PC-3 (cell line): ENCODE results near the gene CDKN3. TPM values are rescaled to one million over a fixed set of nuclear protein-coding genes. Genes with fewer than 3 reads are reported as not detected.
"Not testable (repeated sequence)": the region's sequence is repeated elsewhere in the genome, so short reads cannot be mapped to it uniquely, and the experiment has no call there.

ENCODE experiments used
- ATAC-seq: fragments of 200-7000 bp; cut with Tn5 transposase; 2 replicates; pipeline ENCODE4 v1.9.1; 2020; ENCODE audit warnings: mild to moderate bottlenecking, moderate library complexity
- BruUV-seq: library from RNA; stranded (reverse); fragments of 400-500 nt; replicated peaks from 2 replicates; lab custom pipeline; 2021; lab: Mats Ljungman, UMichigan
- CTCF ChIA-PET: fragments of 300-600 bp; sonication (Branson Sonifier 250); formaldehyde crosslinking; loops from one replicate; lab custom pipeline; 2022; ENCODE audit warnings: antibody characterized with exemption; lab: Charles Lee
- POLR2A ChIA-PET: fragments of 300-600 bp; sonication (Branson Sonifier 250); formaldehyde crosslinking; loops from one replicate; lab custom pipeline; 2022; ENCODE audit warnings: antibody characterized with exemption; ENCODE audit not compliant: unreplicated experiment; lab: Charles Lee
- DNase-seq: peaks from one replicate; pipeline ENCODE4 v3.0.0-alpha.2; 2015
- H2AFZ ChIP-seq: fragments of 300-600 bp; sonication (generic); 2 replicates; pipeline ENCODE4 v1.6.0; 2016; ENCODE audit warnings: antibody characterized with exemption, low read length
- H3F3A ChIP-seq: fragments of 300-600 bp; sonication (generic); one replicate; pipeline ENCODE4 v1.6.0; 2017; ENCODE audit warnings: antibody characterized with exemption, low read length, control low read depth, mild to moderate bottlenecking; ENCODE audit not compliant: unreplicated experiment
- H3K27ac ChIP-seq: fragments of 300-600 bp; sonication (generic); 2 replicates; pipeline ENCODE4 v1.5.1; 2016; ENCODE audit warnings: mild to moderate bottlenecking, low read length
- H3K27me3 ChIP-seq: fragments of 300-600 bp; sonication (generic); 2 replicates; pipeline ENCODE4 v1.6.1; 2016; ENCODE audit warnings: low read length, mixed read lengths
- H3K36me3 ChIP-seq: fragments of 300-600 bp; sonication (generic); 2 replicates; pipeline ENCODE4 v1.6.1; 2016; ENCODE audit warnings: low read depth, mixed run types, low read length, mixed read lengths
- H3K4me1 ChIP-seq: fragments of 300-600 bp; sonication (generic); 2 replicates; pipeline ENCODE4 v1.5.1; 2016; ENCODE audit warnings: low read length; ENCODE audit not compliant: insufficient read depth
- H3K4me2 ChIP-seq: fragments of 300-600 bp; sonication (generic); 2 replicates; pipeline ENCODE4 v1.6.0; 2016; ENCODE audit warnings: low read length
- H3K4me3 ChIP-seq: fragments of 300-600 bp; sonication (generic); 2 replicates; pipeline ENCODE4 v1.5.1; 2016; ENCODE audit warnings: mild to moderate bottlenecking, low read length, mixed read lengths
- H3K79me2 ChIP-seq: fragments of 300-600 bp; sonication (generic); 2 replicates; pipeline ENCODE4 v1.6.1; 2017; ENCODE audit warnings: low read length, mixed read lengths
- H3K9ac ChIP-seq: fragments of 300-600 bp; sonication (generic); 2 replicates; pipeline ENCODE4 v1.6.0; 2016; ENCODE audit warnings: mild to moderate bottlenecking, low read length
- H3K9me2 ChIP-seq: fragments of 300-600 bp; sonication (generic); replicated peaks from 2 replicates; pipeline ENCODE4 v1.6.1; 2016; ENCODE audit warnings: mixed run types, low read length, mixed read lengths
- H3K9me3 ChIP-seq: fragments of 300-600 bp; sonication (generic); 2 replicates; pipeline ENCODE4 v1.6.1; 2016; ENCODE audit warnings: low read length, mixed read lengths
- H4K20me1 ChIP-seq: fragments of 300-600 bp; sonication (generic); 2 replicates; pipeline ENCODE4 v1.6.1; 2016; ENCODE audit warnings: low read length, mixed read lengths
- CTCF ChIP-seq: fragments of 300-600 bp; sonication (generic); conservative IDR thresholded peaks from 2 replicates; pipeline ENCODE4 v1.5.1; 2017; ENCODE audit warnings: antibody characterized with exemption, low read depth, mild to moderate bottlenecking, low read length
- EZH2 ChIP-seq: fragments of 300-600 bp; sonication (generic); IDR thresholded peaks from one replicate; pipeline ENCODE4 v1.6.1; 2017; ENCODE audit warnings: antibody characterized with exemption, mild to moderate bottlenecking, low read length; ENCODE audit not compliant: unreplicated experiment
- EZH2phosphoT487 ChIP-seq: fragments of 300-600 bp; sonication (generic); IDR thresholded peaks from 2 replicates; pipeline ENCODE4 v1.6.1; 2018; ENCODE audit warnings: mild to moderate bottlenecking, antibody characterized with exemption, low read length, borderline replicate concordance
- intact Hi-C: fragments of 100-400 bp; cut with micrococcal nuclease; formaldehyde crosslinking; loops from 2 replicates; pipeline ENCODE4 v1.9.0; 2023
- total RNA-seq: library from RNA; depleted of rRNA; stranded (reverse); fragments of >200 nt; gene quantifications from 2 replicates; pipeline ENCODE4 v1.2.3, GENCODE V29; 2014

The CDKN3 gene
- total RNA-seq, 1 experiment from 2014 or later = 434 TPM

GRCh38 chr14:54435500-54435981, 38.7 kb downstream of the CDKN3 start:
- CTCF ChIA-PET = interaction anchor here (1.1 to 2.0 kb wide), 2 partner anchors 15 to 69 kb away, joined by 3 to 6 read pairs; no protein-coding TSS in a partner anchor
- TF ChIP-seq CTCF = no peak
- no peak for TF ChIP-seq EZH2phosphoT487
- no peak for TF ChIP-seq EZH2
- peak overlapping the region; percentile 68 for H3K4me2 ChIP-seq
- H3K9ac ChIP-seq = peak overlapping the region; percentile 42
- H3K79me2 ChIP-seq = peaks cover 100% of the 10 kb centered on the region
- ATAC-seq = peak; percentile 79
- BruUV-seq = no TSS peak
- no peaks in the 10 kb centered on the region for H3K27me3 ChIP-seq
- H3K9me2 ChIP-seq = no peaks in the 10 kb centered on the region
- POLR2A ChIA-PET = interaction anchor here (0.6 to 0.7 kb wide), 3 partner anchors 12 to 246 kb away, joined by 3 read pairs; no protein-coding TSS in a partner anchor
- intact Hi-C loops = no loop called here
- peaks cover 60% of the 10 kb centered on the region for H3K4me1 ChIP-seq
- peak overlapping the region; percentile 41 for H3K4me3 ChIP-seq
- peak overlapping the region; percentile 79 for H3K27ac ChIP-seq
- H4K20me1 ChIP-seq = peaks cover 76% of the 10 kb centered on the region
- H3K36me3 ChIP-seq = peaks cover 47% of the 10 kb centered on the region
- H2AFZ ChIP-seq = no peak overlapping the region
- no peaks in the 10 kb centered on the region for H3K9me3 ChIP-seq
- peaks cover 12% of the 10 kb centered on the region for H3F3A ChIP-seq
- peak; percentile 96 for DNase-seq

- CTCF ChIA-PET = interaction anchor here (1.1 kb wide), 1 partner anchor 17 kb away, joined by 3 read pairs; no protein-coding TSS in a partner anchor
- POLR2A ChIA-PET = interaction anchor here (0.5 kb wide), 1 partner anchor 94 kb away, joined by 6 read pairs; no protein-coding TSS in a partner anchor
- H3K9me3 ChIP-seq, H2AFZ ChIP-seq, DNase-seq, H3K27ac ChIP-seq, BruUV-seq, ATAC-seq, H3K27me3 ChIP-seq, H3K9ac ChIP-seq, intact Hi-C loops, H3K9me2 ChIP-seq, H3K4me3 ChIP-seq: not testable (repeated sequence)
- Histone ChIP-seq H3K4me1 (peaks cover 68% of the 10 kb centered on the region), H4K20me1 (peaks cover 67% of the 10 kb centered on the region), H3K4me2 (peak overlapping the region; percentile 83), H3K36me3 (peaks cover 25% of the 10 kb centered on the region), H3F3A (peaks cover 12% of the 10 kb centered on the region), H3K79me2 (peaks cover 79% of the 10 kb centered on the region)
Observed at GRCh38 chr14:54437954-54438353, 41.1 kb downstream of the CDKN3 start.

GRCh38 chr14:54438703-54439102, 41.9 kb downstream of the CDKN3 start:
- Histone ChIP-seq H3K36me3 (peaks cover 21% of the 10 kb centered on the region), H4K20me1 (peaks cover 62% of the 10 kb centered on the region), H3F3A (peaks cover 12% of the 10 kb centered on the region), H3K4me2 (peak overlapping the region; percentile 83), H2AFZ (no peak overlapping the region), H3K9me3 (no peaks in the 10 kb centered on the region), H3K4me1 (peaks cover 68% of the 10 kb centered on the region), H3K4me3 (peak overlapping the region; percentile 74; the same call in 1 of the 2 replicates), H3K9ac (no peak overlapping the region), H3K9me2 (no peaks in the 10 kb centered on the region), H3K27ac (no peak overlapping the region), H3K79me2 (peaks cover 71% of the 10 kb centered on the region), H3K27me3 (no peaks in the 10 kb centered on the region)
- BruUV-seq = no TSS peak
- ChIA-PET CTCF (interaction anchor here (0.7 to 1.1 kb wide), 2 partner anchors 18 to 89 kb away, joined by 3 read pairs; no protein-coding TSS in a partner anchor), POLR2A (no interaction called here)
- DNase-seq = peak; percentile 45
- ATAC-seq = no peak
- intact Hi-C loops = no loop called here
- TF ChIP-seq CTCF = no peak
- no peak for TF ChIP-seq EZH2
- TF ChIP-seq EZH2phosphoT487 = no peak
